Left lung (tissue), 10 donors: ENCODE results near the gene CYTH4. TPM values are rescaled to one million over a fixed set of nuclear protein-coding genes. Genes with fewer than 3 reads are reported as not detected.

Experiments
- ATAC-seq: fragments of 200-7000 bp; cut with Tn5 transposase; one replicate; pipeline ENCODE4 v1.9.1; 2020; ENCODE audit warnings: moderate library complexity
- DNase-seq, 4 donors: peaks; one replicate each; pipeline ENCODE4 v3.0.0-alpha.2; 2013 to 2020
- H3K27ac ChIP-seq, 2 donors: fragments of 200-600 bp; sonication (generic) in 1 of 2; one replicate each; pipeline versions ENCODE4 v1.5.0 to v1.8.0; 2020 to 2021
- H3K27me3 ChIP-seq, 2 donors: fragments of 200-600 bp; sonication (generic) in 1 of 2; one replicate each; pipeline versions ENCODE4 v1.5.0 to v1.8.0; 2020 to 2021
- H3K36me3 ChIP-seq, 2 donors: fragments of 200-600 bp; sonication (generic) in 1 of 2; one replicate each; pipeline versions ENCODE4 v1.5.0 to v1.8.0; 2020 to 2021
- H3K4me1 ChIP-seq, 2 donors: fragments of 200-600 bp; one replicate each; pipeline ENCODE4 v1.8.0; 2021
- H3K4me3 ChIP-seq, 2 donors: fragments of 200-600 bp; sonication (generic) in 1 of 2; one replicate each; pipeline versions ENCODE4 v1.5.0 to v1.8.0; 2020 to 2021; ENCODE audit warnings: mild to moderate bottlenecking in 1 of 2
- H3K9me3 ChIP-seq, 2 donors: fragments of 200-600 bp; sonication (generic) in 1 of 2; one replicate each; pipeline versions ENCODE4 v1.5.0 to v1.8.0; 2020 to 2021
- intact Hi-C, 2 donors: fragments of 100-400 bp; cut with DNase I; formaldehyde crosslinking; loops; one replicate each; pipeline versions ENCODE4 v1.11.2 to v1.14.2; 2022
- polyA plus RNA-seq, 6 donors: library from polyadenylated mRNA; unstranded; fragments of 120-200 nt; gene quantifications; one replicate each; pipeline ENCODE4 v1.2.1, GENCODE V29; 2013; ENCODE audit not compliant: insufficient read length in 6 of 6
- total RNA-seq, 2 donors: library from RNA; stranded (reverse); fragmentation: NEBNext Ultra II Directional; extraction: Animal tissue kit (Norgen Biotek cat#: 25700); gene quantifications; one replicate each; pipeline ENCODE4 v1.2.1, GENCODE V29; 2021
- TF ChIP-seq, protein P1 (sequence below), 2 donors: fragments of 200-600 bp; sonication (generic) in 1 of 2; IDR thresholded peaks; one replicate each; pipeline versions ENCODE4 v1.5.0 to v1.8.0; 2021; ENCODE audit warnings: antibody characterized with exemption in 2 of 2
- donor health status: DM: no; HTN: yes; CAD: no.
- donor health status: DM: no; HTN: no; CAD: no.

CYTH4 gene
- total and polyA plus RNA-seq, 8 donors, result 4.7 to 63.4 (median 6.1) TPM

DNA sequence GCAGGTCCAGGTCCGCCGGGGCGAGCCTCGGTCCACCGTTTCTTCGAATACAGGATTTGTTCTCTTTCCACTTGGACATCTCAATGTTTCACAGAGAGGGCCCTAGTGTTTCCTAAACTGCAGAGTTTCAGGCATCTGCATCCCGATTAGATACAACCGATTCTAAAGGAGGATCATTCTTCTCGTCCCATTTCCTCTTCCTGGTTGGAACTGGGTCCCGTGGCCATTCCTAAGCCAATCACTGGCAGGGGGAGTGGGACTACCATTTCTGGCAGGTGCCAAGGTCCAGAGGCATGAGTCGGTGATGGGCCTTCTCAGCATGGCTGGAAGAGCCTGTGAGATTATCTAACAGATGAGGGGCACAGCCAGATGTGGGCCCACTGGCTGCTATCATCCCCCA, 76.1 kb downstream of the CYTH4 start:
- ATAC-seq, result no peak
- TF ChIP-seq, protein P1, sequence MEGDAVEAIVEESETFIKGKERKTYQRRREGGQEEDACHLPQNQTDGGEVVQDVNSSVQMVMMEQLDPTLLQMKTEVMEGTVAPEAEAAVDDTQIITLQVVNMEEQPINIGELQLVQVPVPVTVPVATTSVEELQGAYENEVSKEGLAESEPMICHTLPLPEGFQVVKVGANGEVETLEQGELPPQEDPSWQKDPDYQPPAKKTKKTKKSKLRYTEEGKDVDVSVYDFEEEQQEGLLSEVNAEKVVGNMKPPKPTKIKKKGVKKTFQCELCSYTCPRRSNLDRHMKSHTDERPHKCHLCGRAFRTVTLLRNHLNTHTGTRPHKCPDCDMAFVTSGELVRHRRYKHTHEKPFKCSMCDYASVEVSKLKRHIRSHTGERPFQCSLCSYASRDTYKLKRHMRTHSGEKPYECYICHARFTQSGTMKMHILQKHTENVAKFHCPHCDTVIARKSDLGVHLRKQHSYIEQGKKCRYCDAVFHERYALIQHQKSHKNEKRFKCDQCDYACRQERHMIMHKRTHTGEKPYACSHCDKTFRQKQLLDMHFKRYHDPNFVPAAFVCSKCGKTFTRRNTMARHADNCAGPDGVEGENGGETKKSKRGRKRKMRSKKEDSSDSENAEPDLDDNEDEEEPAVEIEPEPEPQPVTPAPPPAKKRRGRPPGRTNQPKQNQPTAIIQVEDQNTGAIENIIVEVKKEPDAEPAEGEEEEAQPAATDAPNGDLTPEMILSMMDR (IDR thresholded peaks at IDR 0.05), result no peak

DNA sequence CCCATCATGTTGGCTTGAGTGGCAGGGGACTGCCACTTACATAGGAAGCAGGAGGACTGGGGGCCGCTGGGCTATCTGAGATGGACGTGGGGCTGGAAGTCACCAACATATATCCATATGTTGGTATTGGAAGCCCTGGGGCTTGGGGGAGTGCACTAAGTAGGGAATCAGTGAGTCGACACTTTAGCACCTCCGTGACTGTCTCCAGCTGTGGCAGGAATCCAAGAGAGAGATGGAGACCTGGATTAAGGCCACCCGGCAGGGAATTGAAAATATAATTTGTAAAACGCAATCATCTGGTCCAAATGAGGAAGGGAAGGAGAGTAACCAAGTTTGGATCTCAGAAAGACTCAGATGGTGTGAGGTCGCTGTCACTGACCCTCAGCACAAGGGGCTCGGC, 76.6 kb downstream of the CYTH4 start:
- Histone ChIP-seq H3K36me3 (no peaks in the 10 kb centered on the region), H3K27me3 (no peaks in the 10 kb centered on the region), H3K27ac (no peak overlapping the region), H3K4me1 (no peaks in the 10 kb centered on the region), H3K9me3 (no peaks in the 10 kb centered on the region), H3K4me3 (no peak overlapping the region)
- ATAC-seq (no peak), DNase-seq (no peak)
- intact Hi-C loops, result no loop called here
- TF ChIP-seq, protein P1 (IDR thresholded peaks at IDR 0.05), result no peak

More for the DNA sequence above, 76.1 kb downstream of the CYTH4 start:
- Histone ChIP-seq H3K4me3 (no peak overlapping the region), H3K4me1 (no peaks in the 10 kb centered on the region), H3K36me3 (no peaks in the 10 kb centered on the region), H3K9me3 (no peaks in the 10 kb centered on the region), H3K27ac (no peak overlapping the region), H3K27me3 (no peaks in the 10 kb centered on the region)
- DNase-seq, result no peak
- intact Hi-C loops, result no loop called here

DNA sequence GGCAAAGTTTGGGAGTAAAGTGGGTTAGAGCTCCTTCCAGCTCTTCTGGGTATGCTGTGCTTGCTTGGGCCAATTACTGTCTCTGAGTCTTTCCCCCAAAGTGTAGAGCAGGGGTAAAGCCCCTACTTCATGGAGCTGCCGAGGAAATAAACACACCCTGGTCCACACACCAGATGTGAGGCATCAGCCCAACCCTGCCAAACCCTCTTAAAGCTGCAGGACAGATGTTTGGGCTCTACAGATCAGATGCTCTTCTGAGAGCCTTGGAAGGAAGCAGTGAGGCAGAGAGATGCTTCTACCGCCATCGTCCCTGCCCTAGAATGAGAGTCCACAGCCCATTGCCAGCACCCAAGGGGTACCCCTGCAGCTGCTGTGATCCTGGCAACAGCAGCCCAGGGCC, 80.3 kb downstream of the CYTH4 start:
- Histone ChIP-seq H3K27me3 (no peaks in the 10 kb centered on the region), H3K9me3 (no peaks in the 10 kb centered on the region), H3K36me3 (no peaks in the 10 kb centered on the region), H3K4me1 (peaks cover 0 to 5% of the 10 kb centered on the region in 2 donors), H3K4me3 (no peak overlapping the region), H3K27ac (no peak overlapping the region)
- TF ChIP-seq, protein P1 (IDR thresholded peaks at IDR 0.05), result no peak
- intact Hi-C loops, result no loop called here
- DNase-seq, result peak in 1 of 4 donors; percentile 42
- ATAC-seq, result no peak

DNA sequence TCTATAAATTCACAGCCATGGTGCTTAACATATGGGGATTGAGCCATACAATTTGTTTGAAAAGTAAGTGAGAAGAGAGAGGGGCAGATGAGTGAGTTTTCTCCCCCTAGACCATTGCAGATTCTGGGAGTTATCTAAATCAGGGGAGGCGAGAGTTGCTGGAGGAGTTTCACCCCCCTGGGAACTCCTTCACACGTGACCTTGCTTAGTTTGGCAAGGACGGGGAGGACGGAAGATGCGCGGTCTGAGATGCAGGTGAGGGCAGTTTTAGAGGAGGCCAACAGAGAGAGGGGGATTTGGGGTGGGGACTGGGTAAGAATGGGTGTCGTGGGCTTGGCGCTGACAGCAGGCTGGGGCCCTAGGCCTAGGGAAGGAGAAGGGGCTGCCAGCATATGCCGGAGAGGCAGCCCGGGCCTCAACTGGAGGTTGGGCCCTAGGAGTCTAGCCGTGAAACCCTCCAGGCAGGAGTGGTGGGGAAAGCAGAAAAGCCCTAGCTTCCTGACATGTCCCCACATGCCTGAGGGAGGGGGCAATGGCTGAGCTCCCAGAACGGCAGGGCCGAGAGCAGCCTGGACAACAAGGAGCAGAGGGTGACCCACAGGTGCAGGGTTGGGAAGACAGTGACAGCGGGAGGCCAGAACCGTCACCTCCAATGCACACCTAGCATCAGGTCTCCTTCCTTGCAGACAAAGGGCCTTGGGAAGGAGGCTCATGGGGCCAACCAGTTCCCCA, 81.1 kb downstream of the CYTH4 start:
- Histone ChIP-seq H3K27ac (no peak overlapping the region), H3K9me3 (no peaks in the 10 kb centered on the region), H3K36me3 (no peaks in the 10 kb centered on the region), H3K27me3 (no peaks in the 10 kb centered on the region), H3K4me3 (no peak overlapping the region), H3K4me1 (peaks cover 0 to 5% of the 10 kb centered on the region in 2 donors)
- TF ChIP-seq, protein P1 (IDR thresholded peaks at IDR 0.05), result no peak
- ATAC-seq, result no peak
- no peak for DNase-seq
- intact Hi-C loops, result no loop called here

Other genes starting within 250 kb of the CYTH4 start
- 10 to 100 TPM; 20.5 to 22.2 TPM for gene KCTD17, start 230.8 kb upstream of the CYTH4 start, total RNA-seq
- 10 to 100 TPM; 23.2 to 34.2 (median 28.4) TPM for gene KCTD17, start 230.8 kb upstream of the CYTH4 start, polyA plus RNA-seq
- 1 to 10 TPM in 1 of 2 donors, not detected in 1; 1.5 TPM for gene TMPRSS6, start 172.8 kb upstream of the CYTH4 start, total RNA-seq
- under 1 TPM; 0.45 to 0.85 (median 0.57) TPM for gene TMPRSS6, start 172.8 kb upstream of the CYTH4 start, polyA plus RNA-seq
- 1 to 10 TPM; 3.7 to 7.7 TPM for gene IL2RB, start 132.6 kb upstream of the CYTH4 start, total RNA-seq
- 1 to 10 TPM; 1.1 to 3.5 (median 2.9) TPM for gene IL2RB, start 132.6 kb upstream of the CYTH4 start, polyA plus RNA-seq
- gene C1QTNF6, start 94.3 kb upstream of the CYTH4 start, total RNA-seq, result 10 to 100 TPM in 1 of 2 donors, 1 to 10 TPM in 1; 7.2 to 16.0 TPM
- 10 to 100 TPM; 22.9 to 28.8 (median 25.1) TPM for gene C1QTNF6, start 94.3 kb upstream of the CYTH4 start, polyA plus RNA-seq
- under 1 TPM in 1 of 2 donors, not detected in 1; 0.26 TPM for gene SSTR3, start 70.0 kb upstream of the CYTH4 start, total RNA-seq
- gene SSTR3, start 70.0 kb upstream of the CYTH4 start, polyA plus RNA-seq, result under 1 TPM in 5 of 6 donors, not detected in 1; 0.04 to 0.18 (median 0.07) TPM
- 10 to 100 TPM; 40.9 to 77.2 TPM for gene RAC2, start 38.2 kb upstream of the CYTH4 start, total RNA-seq
- 10 to 100 TPM in 2 of 6 donors, 1 to 10 TPM in 4; 6.7 to 11.2 (median 8.7) TPM for gene RAC2, start 38.2 kb upstream of the CYTH4 start, polyA plus RNA-seq
- gene ELFN2, start 145.0 kb downstream of the CYTH4 start, total RNA-seq, result 1 to 10 TPM; 4.2 to 4.9 TPM
- gene ELFN2, start 145.0 kb downstream of the CYTH4 start, polyA plus RNA-seq, result 1 to 10 TPM in 4 of 6 donors, under 1 TPM in 2; 0.70 to 2.5 (median 1.2) TPM
- 10 to 100 TPM; 24.4 to 46.4 TPM for gene MFNG, start 203.9 kb downstream of the CYTH4 start, total RNA-seq
- 10 to 100 TPM; 17.7 to 25.3 (median 21.7) TPM for gene MFNG, start 203.9 kb downstream of the CYTH4 start, polyA plus RNA-seq
- 10 to 100 TPM; 10.3 to 13.6 TPM for gene CARD10, start 236.9 kb downstream of the CYTH4 start, total RNA-seq
- 10 to 100 TPM; 13.4 to 19.7 (median 17.0) TPM for gene CARD10, start 236.9 kb downstream of the CYTH4 start, polyA plus RNA-seq